ENCODE data around the gene MBOAT1. TPM values are rescaled to one million over a fixed set of nuclear protein-coding genes. Genes with fewer than 3 reads are reported as not detected.

Gene MBOAT1
- total RNA-seq, 1 donor from 2014 or later: 1.1 TPM

GRCh38 chr6:20192625-20193024, 19.6 kb downstream of the MBOAT1 start:
- no peaks in the 10 kb centered on the region for H3K36me3 Mint-ChIP-seq (ENCODE audit: low read depth)
- peaks cover 8% of the 10 kb centered on the region for H3K4me1 Mint-ChIP-seq (ENCODE audit: low read depth)
- no peak overlapping the region for H3K27ac Mint-ChIP-seq (ENCODE audit: unreplicated experiment)
- peaks cover 9% of the 10 kb centered on the region for H3K9me3 Mint-ChIP-seq (ENCODE audit: low read depth)
- no peak for TF ChIP-seq CTCF (IDR thresholded peaks at IDR 0.05)
- no peak overlapping the region for H3K4me3 Mint-ChIP-seq (ENCODE audit: unreplicated experiment)
- H3K27me3 Mint-ChIP-seq (ENCODE audit: low read depth): no peaks in the 10 kb centered on the region
- DNase-seq (ENCODE audit: low spot score): no peak

GRCh38 chr6:20191992-20192391, 20.3 kb downstream of the MBOAT1 start:
- Mint-ChIP-seq H3K27ac (ENCODE audit: unreplicated experiment) (no peak overlapping the region), H3K36me3 (ENCODE audit: low read depth) (no peaks in the 10 kb centered on the region), H3K4me3 (ENCODE audit: unreplicated experiment) (no peak overlapping the region), H3K27me3 (ENCODE audit: low read depth) (no peaks in the 10 kb centered on the region), H3K9me3 (ENCODE audit: low read depth) (peaks cover 12% of the 10 kb centered on the region), H3K4me1 (ENCODE audit: low read depth) (peaks cover 14% of the 10 kb centered on the region)
- TF ChIP-seq CTCF (IDR thresholded peaks at IDR 0.05): no peak
- DNase-seq (ENCODE audit: low spot score): no peak

- Mint-ChIP-seq H3K27ac (ENCODE audit: unreplicated experiment) (no peak overlapping the region), H3K4me3 (ENCODE audit: unreplicated experiment) (no peak overlapping the region), H3K4me1 (ENCODE audit: low read depth) (peaks cover 23% of the 10 kb centered on the region), H3K36me3 (ENCODE audit: low read depth) (no peaks in the 10 kb centered on the region), H3K27me3 (ENCODE audit: low read depth) (no peaks in the 10 kb centered on the region), H3K9me3 (ENCODE audit: low read depth) (peaks cover 9% of the 10 kb centered on the region)
- no peak for TF ChIP-seq CTCF (IDR thresholded peaks at IDR 0.05)
- DNase-seq (ENCODE audit: low spot score): no peak
Observed at GRCh38 chr6:20188630-20189075, 23.6 kb downstream of the MBOAT1 start.

GRCh38 chr6:20186981-20187380, 25.3 kb downstream of the MBOAT1 start:
- H3K4me3 Mint-ChIP-seq (ENCODE audit: unreplicated experiment): no peak overlapping the region

GRCh38 chr6:20183706-20184105, 28.6 kb downstream of the MBOAT1 start:
- Mint-ChIP-seq H3K27me3 (ENCODE audit: low read depth) (no peaks in the 10 kb centered on the region), H3K36me3 (ENCODE audit: low read depth) (no peaks in the 10 kb centered on the region), H3K4me3 (ENCODE audit: unreplicated experiment) (no peak overlapping the region), H3K9me3 (ENCODE audit: low read depth) (peaks cover 4% of the 10 kb centered on the region), H3K27ac (ENCODE audit: unreplicated experiment) (no peak overlapping the region), H3K4me1 (ENCODE audit: low read depth) (peaks cover 23% of the 10 kb centered on the region)
- no peak for DNase-seq (ENCODE audit: low spot score)
- no peak for TF ChIP-seq CTCF (IDR thresholded peaks at IDR 0.05)

More at GRCh38 chr6:20186981-20187380, 25.3 kb downstream of the MBOAT1 start:
- no peak overlapping the region for H3K27ac Mint-ChIP-seq (ENCODE audit: unreplicated experiment)
- peaks cover 28% of the 10 kb centered on the region for H3K4me1 Mint-ChIP-seq (ENCODE audit: low read depth)
- no peaks in the 10 kb centered on the region for H3K36me3 Mint-ChIP-seq (ENCODE audit: low read depth)
- no peak for DNase-seq (ENCODE audit: low spot score)
- no peak for TF ChIP-seq CTCF (IDR thresholded peaks at IDR 0.05)
- H3K9me3 Mint-ChIP-seq (ENCODE audit: low read depth): peaks cover 9% of the 10 kb centered on the region
- no peaks in the 10 kb centered on the region for H3K27me3 Mint-ChIP-seq (ENCODE audit: low read depth)
